HS-27A (cell line): ENCODE data around the gene SUMO2.
"Not testable (repeated sequence)": the region's sequence is repeated elsewhere in the genome, so short reads cannot be mapped to it uniquely, and the experiment has no call there.

Experiments used
- DNase-seq: peaks from one replicate; pipeline ENCODE4 v3.0.0-alpha.2; 2012; ENCODE audit warnings: low read depth, missing footprints

The SUMO2 gene

GRCh38 chr17:75144816-75145512 lies 37.8 kb downstream of the SUMO2 start:
- no peak for DNase-seq

GRCh38 chr17:75142236-75142971 lies 40.4 kb downstream of the SUMO2 start:
- no peak for DNase-seq

- DNase-seq, result no peak
Measured at GRCh38 chr17:75138519-75138918, 44.2 kb downstream of the SUMO2 start.

GRCh38 chr17:75137762-75138161 lies 45.0 kb downstream of the SUMO2 start:
- DNase-seq, result not testable (repeated sequence)

GRCh38 chr17:75135946-75136345 lies 46.8 kb downstream of the SUMO2 start:
- no peak for DNase-seq

GRCh38 chr17:75135452-75135851 lies 47.3 kb downstream of the SUMO2 start:
- DNase-seq, result no peak

GRCh38 chr17:75133607-75134347 lies 49.0 kb downstream of the SUMO2 start:
- not testable (repeated sequence) for DNase-seq

GRCh38 chr17:75133001-75133400 lies 49.8 kb downstream of the SUMO2 start:
- DNase-seq, result no peak

- DNase-seq, result not testable (repeated sequence)
Measured at GRCh38 chr17:75132018-75133000, 50.5 kb downstream of the SUMO2 start.

- no peak for DNase-seq
Measured at GRCh38 chr17:75131278-75132017, 51.3 kb downstream of the SUMO2 start, which contains the start of gene NT5C. NT5C (minus strand) TSS chr17:75131742; CDS start chr17:75131707, 35 bp downstream.

GRCh38 chr17:75130632-75131277 lies 52.0 kb downstream of the SUMO2 start:
- no peak for DNase-seq

- DNase-seq, result no peak
Measured at GRCh38 chr17:75130059-75130631, 52.6 kb downstream of the SUMO2 start.

- no peak for DNase-seq
Measured at GRCh38 chr17:75129576-75129975, 53.2 kb downstream of the SUMO2 start.

- no peak for DNase-seq
Measured at GRCh38 chr17:75128694-75129505, 53.9 kb downstream of the SUMO2 start.

- not testable (repeated sequence) for DNase-seq
Measured at GRCh38 chr17:75127936-75128335, 54.8 kb downstream of the SUMO2 start.

GRCh38 chr17:75126954-75127353 lies 55.8 kb downstream of the SUMO2 start:
- DNase-seq, result no peak

GRCh38 chr17:75125984-75126383 lies 56.8 kb downstream of the SUMO2 start:
- no peak for DNase-seq

GRCh38 chr17:75124819-75125162 lies 58.0 kb downstream of the SUMO2 start:
- DNase-seq, result no peak
